Brain pericyte (primary cell): Measurements from ENCODE around the gene BST2.

Experiments used
- DNase-seq: peaks from one replicate; pipeline ENCODE4 v3.0.0-alpha.2; 2012; ENCODE audit warnings: low read depth, low spot score

The BST2 gene

GRCh38 chr19:17419621-17420474 lies 14.4 kb upstream of the BST2 start, which contains the start of gene MVB12A:
TSS of gene MVB12A (plus strand) at chr19:17420047. CDS start at chr19:17420136, 89 bp downstream.
- peak; percentile 99 for DNase-seq

DNA sequence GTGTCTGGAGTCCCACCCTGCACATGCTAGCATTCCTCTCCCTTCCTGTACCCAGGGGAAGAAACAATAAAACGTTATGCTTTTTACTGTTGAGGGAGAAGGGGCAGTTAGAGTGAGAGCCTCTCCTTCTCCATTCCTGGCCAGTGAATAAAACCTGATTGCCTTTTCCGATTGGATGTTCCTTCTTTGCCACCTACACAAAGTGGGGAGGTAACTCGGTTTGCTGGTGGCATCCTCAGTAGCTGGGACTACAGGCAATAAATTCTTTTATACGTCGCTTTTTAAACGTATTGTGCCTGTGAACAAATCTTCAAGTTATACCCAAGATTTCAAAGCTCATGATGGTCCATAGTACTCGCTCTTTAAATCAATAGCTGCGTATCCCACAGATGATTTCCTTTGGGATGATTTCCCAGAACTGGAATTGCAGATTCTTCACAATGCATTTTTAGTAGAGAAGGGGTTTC lies 13.8 kb upstream of the BST2 start:
- no peak for DNase-seq

- no peak for DNase-seq
Observed at GRCh38 chr19:17418710-17419109, 13.3 kb upstream of the BST2 start.

DNA sequence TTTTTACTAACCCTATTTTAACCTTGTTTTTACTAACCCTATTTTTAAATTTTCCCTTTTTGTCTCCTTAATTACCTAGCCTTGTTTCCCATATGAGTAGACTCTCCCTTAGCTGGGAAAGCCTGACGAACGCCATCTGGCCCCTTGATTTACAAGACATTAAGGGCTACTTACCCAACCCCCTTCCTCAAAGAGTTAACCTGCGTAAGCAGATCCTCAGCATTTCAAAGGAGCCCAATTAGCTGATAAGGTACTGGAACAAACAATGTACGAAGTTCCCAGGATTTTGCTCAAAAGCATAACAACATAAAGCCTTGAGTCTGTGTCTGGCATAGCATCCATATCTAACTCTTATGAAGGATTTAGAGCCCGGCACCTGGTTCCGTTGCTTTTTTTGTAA lies 9.7 kb upstream of the BST2 start:
- DNase-seq = no peak

DNA sequence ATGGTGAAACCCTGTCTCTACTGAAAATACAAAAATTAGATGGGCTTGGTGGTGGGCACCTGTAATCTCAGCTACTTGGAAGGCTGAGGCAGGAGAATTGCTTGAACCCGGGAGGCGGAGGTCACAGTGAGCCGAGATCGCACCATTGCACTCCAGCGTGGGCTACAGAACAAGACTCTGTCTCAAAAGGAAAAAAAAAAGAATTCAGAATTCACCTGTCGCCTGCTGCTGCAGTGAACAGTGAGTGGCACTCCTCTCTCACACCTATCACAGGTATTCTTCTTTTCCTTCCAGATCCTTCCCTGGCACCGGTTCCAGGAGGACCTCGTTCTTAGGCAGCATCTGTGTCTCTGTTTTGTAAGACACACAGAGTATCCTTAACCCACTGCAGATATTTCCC lies 8.7 kb upstream of the BST2 start:
- DNase-seq = no peak

DNA sequence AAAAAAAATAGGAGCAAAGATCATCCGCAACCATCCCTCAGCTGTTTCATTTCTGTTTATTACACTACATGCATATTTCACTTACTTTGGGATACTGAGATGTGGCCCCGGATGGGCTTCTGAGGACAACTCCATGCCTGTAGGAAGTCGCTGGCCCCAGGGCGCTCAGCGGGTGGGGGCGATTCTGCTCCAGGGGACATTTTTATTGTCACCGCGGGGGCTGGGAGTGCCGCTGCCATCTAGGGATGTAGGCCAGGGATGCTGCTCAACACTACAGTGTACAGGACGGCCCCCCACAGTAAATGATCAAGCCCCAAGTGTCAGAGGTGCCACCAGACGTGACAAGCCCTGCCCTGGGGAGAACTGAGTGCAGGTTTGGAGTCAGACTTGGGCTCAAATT lies 6.4 kb upstream of the BST2 start:
- no peak for DNase-seq

GRCh38 chr19:17409990-17410389 lies 4.6 kb upstream of the BST2 start:
- no peak for DNase-seq

DNA sequence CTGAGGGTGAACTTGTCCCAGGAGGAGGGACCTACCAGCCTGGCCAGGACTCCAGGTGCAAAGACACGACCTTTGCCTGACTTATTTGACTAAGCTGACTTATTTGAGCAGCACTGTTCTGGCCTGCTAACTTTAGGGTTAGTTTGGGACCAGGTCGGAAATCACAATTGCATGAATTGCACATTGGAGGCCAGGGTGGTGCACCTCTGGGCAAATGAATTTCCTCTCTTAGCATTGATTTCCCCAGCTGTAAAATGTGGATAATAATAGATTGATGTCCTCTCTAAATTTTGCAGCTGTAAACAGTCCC lies 1.4 kb upstream of the BST2 start:
- DNase-seq = no peak

GRCh38 chr19:17406046-17406886 lies 836 bp upstream of the BST2 start:
- no peak for DNase-seq

DNA sequence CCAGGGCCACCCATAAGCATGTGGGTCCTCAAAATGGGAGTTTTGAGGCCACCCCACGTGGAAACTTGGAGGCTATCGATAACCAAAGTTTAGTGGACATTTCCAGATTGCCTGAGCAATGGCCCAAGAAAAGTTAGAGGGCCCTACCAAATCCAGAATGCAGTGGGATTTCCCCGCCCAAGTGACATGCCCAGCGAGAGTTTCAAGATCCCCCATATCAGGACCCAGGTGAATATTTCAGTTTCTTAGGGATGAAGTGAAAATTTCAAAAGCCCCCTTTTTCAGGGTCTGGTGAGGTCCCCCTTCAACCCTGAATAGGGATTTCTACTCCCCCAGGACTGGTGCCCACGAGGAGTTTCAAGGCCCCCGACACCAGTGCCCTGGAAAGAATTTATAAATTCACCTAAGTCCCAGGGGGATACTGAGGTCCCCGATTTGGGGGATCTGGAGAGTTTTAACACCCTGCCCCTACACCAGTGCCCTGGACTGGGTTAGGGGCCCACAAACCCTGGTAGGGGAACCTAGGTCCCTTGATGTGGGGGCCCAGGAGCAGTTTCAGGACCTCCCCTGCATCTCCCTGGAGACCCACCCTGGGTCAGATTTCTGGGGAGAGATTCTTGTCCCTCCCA lies 695 bp downstream of the BST2 start:
- no peak for DNase-seq

GRCh38 chr19:17404015-17404414 lies 1.4 kb downstream of the BST2 start:
- no peak for DNase-seq

GRCh38 chr19:17402982-17403855 lies 2.2 kb downstream of the BST2 start:
- no peak for DNase-seq

GRCh38 chr19:17401628-17402027 lies 3.8 kb downstream of the BST2 start:
- DNase-seq = no peak

DNA sequence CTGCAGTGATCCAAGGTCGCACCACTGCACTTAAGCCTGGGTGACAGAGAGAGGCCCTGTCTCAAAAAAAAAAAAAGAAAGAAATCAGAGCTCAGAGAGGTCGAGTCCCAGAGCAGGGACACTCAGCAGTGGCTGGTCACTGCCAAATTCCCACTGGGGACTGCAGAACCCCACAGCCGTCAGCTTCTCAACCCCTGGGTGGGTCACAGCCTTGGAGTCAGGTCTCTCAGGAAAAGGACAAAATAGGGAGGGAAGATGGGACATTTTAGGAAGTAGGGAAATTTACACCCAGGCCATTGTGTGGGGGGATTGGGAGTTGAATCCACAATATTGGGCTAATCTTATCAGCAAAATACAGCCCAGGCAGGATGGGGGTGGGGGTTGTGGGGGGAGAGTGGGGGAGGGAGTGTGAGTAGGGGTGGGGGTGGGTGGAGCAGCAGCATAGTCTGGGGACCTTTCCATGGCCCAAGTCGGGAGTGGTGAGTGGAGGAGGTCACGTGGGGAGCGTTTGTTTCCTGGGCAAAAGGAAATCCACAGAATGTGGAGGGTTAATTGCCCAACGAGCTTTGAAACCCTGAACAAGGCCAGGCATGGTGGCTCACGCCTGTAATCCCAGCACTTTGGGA lies 6.4 kb downstream of the BST2 start:
- DNase-seq = no peak

DNA sequence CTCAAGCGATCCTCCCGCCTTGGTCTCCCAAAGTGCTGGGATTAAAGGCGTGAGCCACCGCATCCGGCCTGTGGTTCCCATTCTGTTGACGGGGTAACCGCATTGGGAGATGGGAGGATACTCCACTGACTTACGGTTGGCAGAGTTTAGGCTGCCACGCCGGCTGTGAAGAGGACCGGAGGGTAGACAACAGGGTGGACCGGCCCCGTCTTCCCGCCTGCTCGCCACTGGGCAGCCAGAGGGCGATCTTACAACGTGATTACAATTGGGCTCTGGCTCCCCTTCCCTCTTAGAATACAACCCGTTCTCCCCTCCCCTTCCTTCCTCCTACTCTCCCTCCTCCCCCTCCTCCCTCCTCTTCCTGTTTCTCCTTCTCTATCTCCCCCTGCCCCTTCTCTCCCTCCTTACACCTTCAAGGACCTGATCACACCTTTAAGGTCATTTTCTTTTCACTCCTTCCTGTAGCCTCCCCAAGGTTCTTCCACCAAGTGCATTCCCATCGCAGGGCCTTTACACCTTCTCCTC lies 10.5 kb downstream of the BST2 start:
- DNase-seq = no peak

- DNase-seq = no peak
Observed at GRCh38 chr19:17393914-17394313, 11.5 kb downstream of the BST2 start, which contains the start of gene CCDC194. TSS of gene CCDC194 (minus strand) at chr19:17394196. CDS start at chr19:17394158, 38 bp downstream.

- DNase-seq = no peak
Observed at GRCh38 chr19:17393002-17393401, 12.4 kb downstream of the BST2 start.

DNA sequence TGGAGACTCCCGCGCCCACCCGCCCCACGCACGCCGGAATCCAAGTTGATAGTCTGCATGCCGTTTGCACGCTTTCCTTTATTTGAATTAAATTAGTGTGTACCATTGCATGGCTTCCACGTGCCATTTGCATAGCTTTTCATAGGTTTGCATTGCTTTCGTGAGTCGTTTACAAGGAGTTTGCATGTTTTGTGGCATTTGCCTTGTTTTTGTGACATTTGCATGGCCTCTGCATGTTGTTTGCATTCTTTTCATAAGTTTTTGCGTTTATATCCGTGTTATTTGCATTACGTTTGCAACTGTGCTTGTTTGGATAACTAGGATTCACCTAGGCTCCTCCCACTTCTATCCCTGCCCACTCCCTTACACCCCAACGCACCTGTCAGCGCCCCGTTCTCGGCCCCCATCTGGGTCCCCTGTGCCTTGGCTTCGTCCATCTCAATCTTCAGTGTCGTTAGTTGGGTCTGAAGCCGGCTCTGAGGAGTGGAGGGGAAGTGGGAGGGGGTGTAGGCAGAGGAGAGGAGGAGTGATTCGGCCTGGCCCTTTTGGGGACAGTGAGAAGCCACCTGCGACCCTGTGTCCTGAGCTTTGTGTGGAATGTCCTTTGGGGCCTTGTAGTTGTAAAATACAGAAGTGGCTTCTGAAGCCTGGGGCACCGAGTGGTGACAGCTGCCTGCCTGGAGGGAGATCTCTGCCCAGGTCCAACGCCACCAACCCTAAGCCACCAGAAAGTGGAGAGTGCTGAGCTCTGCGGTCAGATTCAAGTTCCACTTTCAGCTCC lies 13.9 kb downstream of the BST2 start:
- no peak for DNase-seq

GRCh38 chr19:17390665-17391370 lies 14.6 kb downstream of the BST2 start:
- DNase-seq = peak; percentile 57
